Measurements from ENCODE around the gene AFTPH. TPM values are rescaled to one million over a fixed set of nuclear protein-coding genes. Genes with fewer than 3 reads are reported as not detected.

The AFTPH gene
- total RNA-seq, 1 experiment from 2014 or later = 19.0 TPM

DNA sequence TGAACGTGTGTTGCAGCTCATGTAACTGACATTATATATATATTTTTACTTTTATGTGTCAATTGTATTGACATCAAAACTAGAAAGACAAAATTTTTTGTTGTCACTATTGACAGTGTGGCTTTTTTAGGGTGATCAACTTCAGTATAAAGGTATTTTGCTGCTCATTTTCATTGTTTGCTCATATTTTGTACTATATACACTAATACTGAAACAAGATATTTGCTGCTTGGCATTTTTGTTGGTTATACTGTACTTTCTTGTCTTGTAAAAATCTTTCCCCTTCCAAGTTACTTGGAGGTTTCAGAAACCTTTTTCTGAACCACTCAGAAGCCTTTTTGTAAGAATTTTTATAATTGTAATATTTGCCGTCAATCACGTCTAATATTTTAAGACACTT, 16.5 kb downstream of the AFTPH start:
- DNase-seq (ENCODE audit: low read depth) = no peak

DNA sequence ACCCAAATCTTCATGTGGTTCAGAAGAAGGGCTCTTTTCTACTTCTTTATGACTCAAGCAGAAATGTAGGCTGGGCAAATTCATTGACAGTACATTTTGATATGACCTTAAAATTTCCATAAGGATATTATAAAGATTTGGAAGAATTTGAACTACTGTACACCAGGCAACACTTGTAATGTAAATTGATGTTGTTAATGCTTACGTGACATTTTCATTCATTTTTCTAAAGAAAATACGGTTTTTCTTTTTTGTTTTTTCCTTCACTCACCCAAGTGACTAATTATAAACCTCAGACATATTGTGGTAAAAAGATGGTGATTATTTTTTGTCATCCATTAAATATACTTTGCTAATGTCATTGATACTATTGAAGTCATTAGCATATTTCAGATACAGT, 17.4 kb downstream of the AFTPH start:
- DNase-seq (ENCODE audit: low read depth) = no peak

DNA sequence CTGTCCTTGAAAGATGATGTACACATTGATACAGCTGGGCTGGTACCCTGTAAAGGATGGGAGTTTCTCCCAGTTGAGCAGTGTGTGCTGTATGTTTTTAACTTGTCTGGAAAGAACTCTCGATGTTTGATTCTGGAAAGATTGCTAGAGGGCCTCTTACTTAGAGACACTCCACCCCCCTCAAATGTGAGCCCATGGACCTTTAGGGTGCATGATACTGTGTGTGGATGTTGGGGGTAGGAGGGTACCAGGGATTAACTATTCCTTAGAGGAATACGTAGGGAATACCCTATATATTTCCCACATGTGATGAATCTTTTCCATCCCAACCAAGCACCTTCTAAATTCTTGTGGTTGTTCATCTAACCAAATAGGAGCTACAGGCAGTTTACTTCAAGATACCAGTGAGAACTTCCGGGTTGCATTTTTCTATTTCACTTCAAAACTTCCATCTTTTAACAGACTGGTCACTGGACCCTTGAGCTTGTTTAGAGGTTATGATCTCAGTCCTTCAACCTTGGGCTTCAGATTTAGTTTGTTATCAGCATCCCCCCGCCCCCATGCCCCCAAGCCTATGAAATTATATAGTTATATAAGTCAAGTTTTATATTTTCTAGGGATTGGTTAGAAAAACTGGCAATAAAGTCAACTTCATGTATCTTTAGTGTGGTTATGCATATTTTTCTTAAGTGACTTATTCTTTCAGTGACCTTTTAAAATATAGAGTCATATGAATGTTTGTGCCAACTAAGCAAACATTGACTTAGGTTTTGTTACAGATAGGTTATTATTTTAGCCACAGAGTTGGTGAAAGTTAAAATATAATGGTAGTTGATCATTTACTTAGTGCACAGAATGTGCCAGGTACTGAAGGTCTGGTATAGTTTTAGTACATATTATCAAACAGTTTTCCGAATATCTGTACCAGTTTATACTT, 18.2 kb downstream of the AFTPH start:
- DNase-seq (ENCODE audit: low read depth) = no peak

DNA sequence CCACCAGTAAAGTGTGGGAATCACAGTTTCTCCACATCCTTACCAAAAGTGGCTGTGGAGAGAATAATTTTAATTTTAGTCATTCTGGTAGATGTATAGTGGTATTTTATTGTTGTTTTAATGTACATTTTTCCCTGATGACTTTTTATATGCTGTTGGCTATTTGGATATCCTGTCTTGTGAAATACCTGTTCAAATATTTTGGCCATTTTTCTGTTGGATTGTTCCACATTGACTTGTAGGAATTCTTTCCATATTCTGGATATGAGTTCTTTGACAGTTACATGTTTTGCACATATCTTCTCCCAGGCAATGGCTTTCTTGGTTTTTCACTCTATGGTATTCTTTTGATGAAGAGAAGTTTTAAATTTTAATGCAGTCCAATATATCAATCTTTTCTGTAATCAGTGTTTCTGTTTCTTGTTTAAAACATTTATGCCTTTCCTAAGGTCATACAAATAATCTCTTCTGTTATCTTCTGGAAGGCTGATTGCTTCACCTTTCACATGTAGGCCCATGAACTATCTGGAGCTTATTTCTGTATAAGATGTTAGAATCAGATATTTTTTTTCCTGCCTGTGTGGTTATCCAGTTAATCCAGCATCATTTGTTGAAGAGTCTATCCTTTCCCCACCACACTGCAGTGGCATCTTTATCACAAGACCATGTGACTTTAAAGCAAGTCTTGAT, 19.0 kb downstream of the AFTPH start:
- no peak for DNase-seq (ENCODE audit: low read depth)

GRCh38 chr2:64548761-64549160, 24.6 kb downstream of the AFTPH start:
- DNase-seq (ENCODE audit: low read depth) = peak; percentile 15

- no peak for DNase-seq (ENCODE audit: low read depth)
Observed at GRCh38 chr2:64550042-64550441, 25.9 kb downstream of the AFTPH start.

GRCh38 chr2:64551851-64552250, 27.7 kb downstream of the AFTPH start:
- no peak for DNase-seq (ENCODE audit: low read depth)

DNA sequence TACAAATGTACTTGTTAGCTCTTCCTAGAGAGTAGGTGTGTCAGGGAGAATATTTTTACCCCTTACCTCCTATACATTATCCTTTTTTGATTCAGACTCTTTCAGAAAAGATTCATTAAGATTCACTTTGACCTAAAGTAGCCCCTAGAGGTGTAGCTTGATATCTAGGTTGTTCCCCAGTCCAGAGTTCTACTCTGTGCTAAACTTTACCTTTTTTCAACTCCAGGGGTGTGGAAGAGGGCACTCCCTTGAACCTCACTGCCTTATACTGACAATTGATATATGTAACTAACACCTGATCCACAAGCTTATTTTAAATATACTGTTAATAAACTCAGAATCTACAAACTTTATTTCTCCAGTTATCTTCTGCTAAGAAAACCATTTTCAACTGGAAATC, 30.0 kb downstream of the AFTPH start:
- DNase-seq (ENCODE audit: low read depth) = no peak

GRCh38 chr2:64558445-64559081, 34.4 kb downstream of the AFTPH start:
- no peak for DNase-seq (ENCODE audit: low read depth)

DNA sequence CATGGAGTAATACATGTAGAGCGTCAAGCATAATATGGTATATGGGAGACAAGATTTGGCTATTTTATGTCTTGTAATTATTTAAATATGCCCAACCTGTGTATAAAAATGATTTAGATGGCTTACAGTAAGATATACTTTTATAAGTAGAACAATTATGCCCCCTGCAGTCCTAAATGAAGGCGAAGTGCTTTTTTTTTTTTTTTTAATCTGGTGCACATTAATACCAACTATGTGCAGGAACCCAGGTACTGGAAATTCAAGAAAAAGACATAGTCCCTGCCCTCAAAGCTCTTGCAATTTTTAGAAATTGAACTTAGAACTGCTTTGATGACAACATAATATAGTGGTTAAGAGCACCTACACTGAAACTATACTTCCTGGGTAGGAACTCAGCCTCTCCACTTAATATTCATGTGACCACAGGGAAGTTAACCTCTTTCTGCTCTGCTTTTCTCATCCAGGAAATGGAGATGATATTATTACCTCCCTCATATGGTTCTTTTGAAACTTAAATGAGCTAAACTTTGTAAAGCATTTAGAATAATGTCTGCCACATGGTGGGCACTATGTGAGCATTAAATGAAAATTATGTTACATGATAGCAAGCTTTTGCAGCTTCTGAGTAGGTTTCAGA, 38.1 kb downstream of the AFTPH start:
- peak; percentile 27 for DNase-seq (ENCODE audit: low read depth)

- DNase-seq (ENCODE audit: low read depth) = no peak
Observed at GRCh38 chr2:64563436-64563938, 39.4 kb downstream of the AFTPH start.

- DNase-seq (ENCODE audit: low read depth) = no peak
Observed at GRCh38 chr2:64565949-64566710, 42.0 kb downstream of the AFTPH start.

DNA sequence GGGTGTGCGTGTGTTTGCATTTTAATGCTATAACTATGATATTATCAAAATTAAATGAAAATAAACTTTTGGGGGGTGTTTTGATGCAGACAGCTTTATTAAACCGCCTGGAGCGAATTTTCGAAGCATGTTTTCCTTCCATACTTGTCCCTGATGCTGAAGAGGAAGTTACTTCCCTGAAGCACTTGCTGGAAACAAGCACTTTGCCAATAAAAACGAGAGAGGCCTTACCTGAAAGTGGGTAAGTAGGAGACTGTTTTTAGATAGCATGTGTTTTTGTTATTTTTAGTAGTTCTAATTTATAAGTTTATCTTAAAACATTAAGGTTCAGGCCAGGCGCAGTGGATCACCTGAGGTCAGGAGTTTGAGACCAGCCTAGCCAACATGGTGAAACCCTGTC, 43.3 kb downstream of the AFTPH start:
- DNase-seq (ENCODE audit: low read depth) = no peak

DNA sequence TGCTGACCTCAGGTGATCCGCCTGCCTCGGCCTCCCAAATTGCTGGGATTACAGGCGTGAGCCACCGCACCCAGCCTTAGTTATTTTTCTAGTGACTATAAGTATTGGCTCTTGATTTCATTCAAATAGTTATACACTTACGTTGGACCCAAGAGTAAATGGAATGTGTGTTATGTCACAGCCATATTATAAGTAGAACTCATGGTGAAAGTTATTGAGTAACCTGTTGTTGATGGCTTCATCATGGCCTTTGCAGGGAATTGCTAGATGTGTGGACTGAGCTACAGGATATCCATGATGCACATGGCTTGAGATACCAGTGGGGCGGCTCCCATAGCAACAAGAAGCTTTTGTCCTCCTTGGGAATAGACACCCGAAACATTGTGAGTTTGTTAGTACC, 44.7 kb downstream of the AFTPH start:
- DNase-seq (ENCODE audit: low read depth) = no peak

DNA sequence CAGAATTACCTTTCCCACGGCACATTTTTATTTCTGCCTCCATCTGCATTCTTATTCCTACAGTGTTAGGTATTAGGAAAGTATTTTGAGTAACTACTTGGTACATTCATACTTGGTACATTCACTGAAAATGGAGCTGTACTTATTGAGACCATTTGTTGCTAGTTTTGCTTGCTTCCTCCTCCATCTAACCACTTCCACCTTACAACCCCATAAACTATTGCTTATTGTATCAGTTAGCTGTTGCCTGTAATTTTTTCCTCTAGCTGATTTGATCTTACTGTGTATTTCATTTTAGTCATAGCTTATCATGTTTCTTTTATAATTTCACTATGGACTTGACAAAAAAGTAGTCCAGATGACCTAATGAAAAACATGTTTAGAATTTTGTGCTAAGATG, 50.7 kb downstream of the AFTPH start:
- no peak for DNase-seq (ENCODE audit: low read depth)

DNA sequence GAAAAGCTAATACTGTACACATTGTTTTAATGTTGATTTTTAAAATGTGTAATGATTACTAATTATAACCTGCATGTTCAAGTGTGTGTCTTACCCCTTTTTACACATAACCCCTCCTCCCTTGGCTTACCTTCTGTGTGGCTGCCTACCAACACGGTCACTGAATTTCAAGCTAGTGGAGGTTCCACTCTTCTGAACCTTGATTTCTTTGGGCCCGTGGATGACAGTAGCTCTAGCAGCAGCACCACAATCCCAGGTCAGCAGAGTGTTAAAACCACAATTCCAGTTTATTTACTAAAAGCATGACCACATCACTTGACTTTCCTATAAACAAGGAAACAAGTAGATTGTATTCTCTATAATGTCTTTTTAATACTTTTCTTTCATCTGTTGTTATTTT, 56.9 kb downstream of the AFTPH start:
- no peak for DNase-seq (ENCODE audit: low read depth)

DNA sequence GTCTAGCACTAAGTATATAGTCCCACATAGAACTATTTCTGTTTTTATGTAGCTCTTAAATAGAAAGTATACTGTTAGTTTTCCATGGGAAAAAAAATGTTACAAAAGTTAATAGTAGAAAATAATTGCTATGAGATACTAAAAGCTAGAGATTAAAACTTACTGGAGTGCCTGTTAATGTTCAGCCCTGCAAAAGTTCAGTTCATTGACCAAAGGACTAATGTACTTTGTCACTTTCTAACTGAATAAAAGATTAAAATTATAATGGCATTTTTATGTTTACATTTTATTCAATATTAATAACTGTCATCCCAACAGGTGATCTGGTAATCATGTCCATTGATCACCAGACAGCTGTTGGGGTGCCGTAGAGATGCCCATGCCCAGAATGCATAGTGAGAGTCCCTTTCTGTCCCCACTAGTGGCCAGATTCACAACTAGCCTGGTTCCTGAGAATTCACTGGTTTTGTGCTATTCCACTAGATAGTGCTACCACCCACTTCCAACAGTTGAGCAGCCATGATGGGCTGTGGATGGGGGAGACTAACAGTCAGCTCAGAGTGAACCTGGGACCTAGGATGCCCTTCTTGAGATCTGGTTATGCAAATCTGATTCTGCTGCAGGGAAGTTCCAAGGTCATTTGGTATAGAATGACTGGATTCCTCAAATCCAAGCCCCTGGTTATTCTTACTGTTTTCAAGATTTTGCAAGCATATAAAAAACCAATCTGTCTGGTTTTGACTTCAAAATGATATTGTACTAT, 57.8 kb downstream of the AFTPH start:
- DNase-seq (ENCODE audit: low read depth) = no peak

GRCh38 chr2:64582774-64583340, 58.7 kb downstream of the AFTPH start:
- no peak for DNase-seq (ENCODE audit: low read depth)

DNA sequence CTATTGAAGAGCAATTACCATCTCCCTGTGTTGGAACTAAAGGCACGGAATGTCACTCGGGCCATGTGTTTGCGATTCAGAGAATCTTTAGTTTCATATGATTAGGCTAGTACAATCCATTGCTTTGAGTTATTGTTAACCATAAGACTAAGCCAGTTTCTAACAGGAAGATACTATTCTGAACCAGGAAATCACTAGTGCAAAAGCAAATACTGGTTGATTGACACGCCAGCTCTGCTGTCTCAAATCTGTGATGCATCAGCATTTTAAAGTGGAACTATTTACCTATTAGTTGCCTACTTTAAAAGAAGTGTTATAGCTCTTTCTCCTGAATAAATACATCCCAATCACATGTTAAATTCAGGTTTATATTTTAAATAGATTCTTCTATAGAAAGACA, 61.9 kb downstream of the AFTPH start:
- DNase-seq (ENCODE audit: low read depth) = no peak

GRCh38 chr2:64586883-64587481, 62.9 kb downstream of the AFTPH start:
- peak; percentile 50 for DNase-seq (ENCODE audit: low read depth)

All from M059J (cell line).